A172 (cell line): ENCODE measurements around the gene MDH1B. TPM values are rescaled to one million over a fixed set of nuclear protein-coding genes. Genes with fewer than 3 reads are reported as not detected.
"Not testable (repeated sequence)": the region's sequence is repeated elsewhere in the genome, so short reads cannot be mapped to it uniquely, and the experiment has no call there.

Source experiments
- DNase-seq: peaks from one replicate; pipeline ENCODE4 v3.0.0-alpha.2; 2015; ENCODE audit warnings: low spot score
- total RNA-seq: library from RNA; depleted of rRNA; stranded (reverse); fragments of >200 nt; shearing (Covaris generic); gene quantifications from 2 replicates; pipeline ENCODE4 v1.2.3, GENCODE V29; 2014

Gene MDH1B
- total RNA-seq, 1 experiment from 2014 or later, result 9.2 TPM

GRCh38 chr2:206766057-206766930 lies 1.2 kb upstream of the MDH1B start:
- no peak for DNase-seq

- DNase-seq, result peak; percentile 2
These were observed 371 bp downstream of the MDH1B start for GRCh38 chr2:206764673-206765241.

- DNase-seq, result no peak
These were observed 8.3 kb downstream of the MDH1B start for GRCh38 chr2:206756816-206757215.

- no peak for DNase-seq
These were observed 24.3 kb downstream of the MDH1B start for GRCh38 chr2:206740800-206741199.

- DNase-seq, result no peak
These were observed 25.9 kb downstream of the MDH1B start for GRCh38 chr2:206739271-206739670.

- no peak for DNase-seq
These were observed 28.2 kb downstream of the MDH1B start for GRCh38 chr2:206736935-206737334.

- DNase-seq, result no peak
These were observed 31.8 kb downstream of the MDH1B start for GRCh38 chr2:206733341-206733740.

GRCh38 chr2:206728277-206729199 lies 36.6 kb downstream of the MDH1B start:
- DNase-seq, result peak; percentile 52

GRCh38 chr2:206727287-206727686 lies 37.8 kb downstream of the MDH1B start:
- DNase-seq, result no peak

GRCh38 chr2:206723288-206723687 lies 41.8 kb downstream of the MDH1B start:
- no peak for DNase-seq

- DNase-seq, result no peak
These were observed 43.7 kb downstream of the MDH1B start for GRCh38 chr2:206721256-206721920.

GRCh38 chr2:206718296-206718695 lies 46.8 kb downstream of the MDH1B start, which contains the start of gene DYTN:
Gene DYTN (minus strand): TSS chr2:206718396. CDS start chr2:206718279, 117 bp downstream.
- no peak for DNase-seq

- no peak for DNase-seq
These were observed 48.5 kb downstream of the MDH1B start for GRCh38 chr2:206716623-206717022.

- DNase-seq, result not testable (repeated sequence)
These were observed 49.9 kb downstream of the MDH1B start for GRCh38 chr2:206715183-206715582.

- DNase-seq, result no peak
These were observed 51.4 kb downstream of the MDH1B start for GRCh38 chr2:206713746-206714145.

GRCh38 chr2:206708286-206708685 lies 56.8 kb downstream of the MDH1B start:
- no peak for DNase-seq

- DNase-seq, result no peak
These were observed 57.9 kb downstream of the MDH1B start for GRCh38 chr2:206707164-206707701.

GRCh38 chr2:206701952-206702605 lies 63.0 kb downstream of the MDH1B start:
- DNase-seq, result no peak

GRCh38 chr2:206700156-206700555 lies 65.0 kb downstream of the MDH1B start:
- DNase-seq, result no peak

- no peak for DNase-seq
These were observed 66.3 kb downstream of the MDH1B start for GRCh38 chr2:206698811-206699210.

GRCh38 chr2:206696910-206697309 lies 68.2 kb downstream of the MDH1B start:
- no peak for DNase-seq
